Chondrocyte (in vitro differentiated cells): ENCODE measurements around the gene TTLL5. TPM values are rescaled to one million over a fixed set of nuclear protein-coding genes. Genes with fewer than 3 reads are reported as not detected.

Experiments used
- DNase-seq: peaks from one replicate; pipeline ENCODE4 v3.0.0; 2021; ENCODE audit warnings: mixed read lengths, low spot score
- H3K27ac Mint-ChIP-seq: one replicate; pipeline ENCODE4 v1.8.0; 2021; ENCODE audit warnings: mild to moderate bottlenecking, moderate library complexity, mixed read lengths; ENCODE audit not compliant: unreplicated experiment
- H3K27me3 Mint-ChIP-seq: 2 replicates; pipeline ENCODE4 v1.8.0; 2021; ENCODE audit warnings: low read depth, mixed read lengths
- H3K36me3 Mint-ChIP-seq: 2 replicates; pipeline ENCODE4 v1.8.0; 2021; ENCODE audit warnings: low read depth, mixed read lengths
- H3K4me1 Mint-ChIP-seq: 2 replicates; pipeline ENCODE4 v1.8.0; 2021; ENCODE audit warnings: low read depth, mild to moderate bottlenecking, mixed read lengths
- H3K4me3 Mint-ChIP-seq: one replicate; pipeline ENCODE4 v1.8.0; 2021; ENCODE audit warnings: mild to moderate bottlenecking, moderate library complexity, mixed read lengths; ENCODE audit not compliant: unreplicated experiment
- H3K9me3 Mint-ChIP-seq: 2 replicates; pipeline ENCODE4 v1.8.0; 2021; ENCODE audit warnings: low read depth, mixed read lengths
- CTCF ChIP-seq: fragments of 200-600 bp; sonication (generic); IDR thresholded peaks from 2 replicates; pipeline ENCODE4 v1.5.0; 2021; ENCODE audit warnings: antibody characterized with exemption, mild to moderate bottlenecking, moderate library complexity
- total RNA-seq: library from RNA; stranded (reverse); gene quantifications from 3 replicates; pipeline ENCODE4 v1.2.1, GENCODE V29; 2021

Gene TTLL5
- total RNA-seq, 1 donor from 2014 or later: 22.1 TPM

- H3K4me3 Mint-ChIP-seq: no peak overlapping the region
- peak overlapping the region; percentile 9 for H3K27ac Mint-ChIP-seq
- no peak for DNase-seq
- H3K36me3 Mint-ChIP-seq: peaks cover 45% of the 10 kb centered on the region
- TF ChIP-seq CTCF: no peak
- no peaks in the 10 kb centered on the region for H3K9me3 Mint-ChIP-seq
- H3K27me3 Mint-ChIP-seq: no peaks in the 10 kb centered on the region
- peaks cover 53% of the 10 kb centered on the region for H3K4me1 Mint-ChIP-seq
Measured at GRCh38 chr14:75969891-75970290, 308.8 kb downstream of the TTLL5 start.

GRCh38 chr14:75970989-75971388, 309.9 kb downstream of the TTLL5 start:
- Mint-ChIP-seq H3K27me3 (no peaks in the 10 kb centered on the region), H3K36me3 (peaks cover 39% of the 10 kb centered on the region), H3K27ac (no peak overlapping the region), H3K9me3 (no peaks in the 10 kb centered on the region), H3K4me1 (peaks cover 60% of the 10 kb centered on the region), H3K4me3 (no peak overlapping the region)
- no peak for TF ChIP-seq CTCF
- no peak for DNase-seq

- no peak for DNase-seq
- H3K9me3 Mint-ChIP-seq: no peaks in the 10 kb centered on the region
- H3K4me1 Mint-ChIP-seq: peaks cover 65% of the 10 kb centered on the region
- H3K36me3 Mint-ChIP-seq: peaks cover 33% of the 10 kb centered on the region
- no peak for TF ChIP-seq CTCF
- H3K27me3 Mint-ChIP-seq: no peaks in the 10 kb centered on the region
- no peak overlapping the region for H3K4me3 Mint-ChIP-seq
- no peak overlapping the region for H3K27ac Mint-ChIP-seq
Measured at GRCh38 chr14:75971509-75971908, 310.5 kb downstream of the TTLL5 start.

GRCh38 chr14:75972801-75973421, 311.9 kb downstream of the TTLL5 start:
- Mint-ChIP-seq H3K36me3 (peaks cover 27% of the 10 kb centered on the region), H3K9me3 (no peaks in the 10 kb centered on the region), H3K4me3 (peak overlapping the region; percentile 7), H3K27ac (no peak overlapping the region), H3K4me1 (peaks cover 78% of the 10 kb centered on the region), H3K27me3 (no peaks in the 10 kb centered on the region)
- TF ChIP-seq CTCF: no peak
- no peak for DNase-seq

- H3K4me1 Mint-ChIP-seq: peaks cover 86% of the 10 kb centered on the region
Measured at GRCh38 chr14:75976826-75977581, 316.0 kb downstream of the TTLL5 start.

More at GRCh38 chr14:75976826-75977581, 316.0 kb downstream of the TTLL5 start:
- Mint-ChIP-seq H3K36me3 (peaks cover 14% of the 10 kb centered on the region), H3K9me3 (no peaks in the 10 kb centered on the region), H3K27me3 (no peaks in the 10 kb centered on the region), H3K27ac (peak overlapping the region; percentile 61), H3K4me3 (peak overlapping the region; percentile 80)
- DNase-seq: no peak
- TF ChIP-seq CTCF: peak; percentile 23
